ENCODE measurements around the gene HK3. TPM values are rescaled to one million over a fixed set of nuclear protein-coding genes. Genes with fewer than 3 reads are reported as not detected.

The HK3 gene
- total RNA-seq, 1 experiment from 2014 or later = 0.17 TPM

GRCh38 chr5:176868126-176868525 lies 31.0 kb downstream of the HK3 start (continued):
- no peak for TF ChIP-seq ARID4B (CRISPR knock-in tag; IDR thresholded peaks at IDR 0.05; ENCODE audit: borderline replicate concordance)
- no peak for TF ChIP-seq ZNF423 (CRISPR knock-in tag; IDR thresholded peaks at IDR 0.05)
- no peak for TF ChIP-seq MLX (CRISPR knock-in tag; IDR thresholded peaks at IDR 0.05)
- TF ChIP-seq ZNF219 (CRISPR knock-in tag; IDR thresholded peaks at IDR 0.05; ENCODE audit: borderline replicate concordance) = no peak
- TF ChIP-seq PRDM15 (CRISPR knock-in tag; IDR thresholded peaks at IDR 0.05) = no peak
- no peak for TF ChIP-seq FOXJ3 (CRISPR knock-in tag; IDR thresholded peaks at IDR 0.05; ENCODE audit: borderline replicate concordance)
- TF ChIP-seq TP53 (CRISPR knock-in tag; IDR thresholded peaks at IDR 0.05) = no peak
- no peak for TF ChIP-seq FOXP4 (CRISPR knock-in tag; IDR thresholded peaks at IDR 0.05)
- TF ChIP-seq TEAD4 (CRISPR knock-in tag; IDR thresholded peaks at IDR 0.05) = no peak

- ChIA-PET CTCF (interaction anchor here (0.7 to 2.9 kb wide), 11 partner anchors 11 to 245 kb away, joined by 3 to 30 read pairs (median 3); no protein-coding TSS in a partner anchor), POLR2A (no interaction called here)
- peak overlapping the region; percentile 14; the same call in 1 of the 2 replicates for H3K4me3 Mint-ChIP-seq
- no peaks in the 10 kb centered on the region for H3K9me3 Mint-ChIP-seq
- H3K27me3 Mint-ChIP-seq (ENCODE audit: low read depth) = no peaks in the 10 kb centered on the region; the same call in 1 of the 2 replicates
- no peak overlapping the region for H3K27ac Mint-ChIP-seq
- DNase-seq (ENCODE audit: low spot score) (no peak), ATAC-seq (peak; percentile 29)
- no peaks in the 10 kb centered on the region for H3K36me3 Mint-ChIP-seq
- peaks cover 33% of the 10 kb centered on the region for H3K4me1 Mint-ChIP-seq
- TF ChIP-seq ZSCAN18 (CRISPR knock-in tag; IDR thresholded peaks at IDR 0.05) (no peak), HMGA2 (CRISPR knock-in tag; IDR thresholded peaks at IDR 0.05) (no peak), STAT6 (CRISPR knock-in tag; conservative IDR thresholded peaks at IDR 0.05; ENCODE audit: low read depth) (no peak), FOXP4 (CRISPR knock-in tag; IDR thresholded peaks at IDR 0.05) (no peak), ERG (CRISPR knock-in tag; IDR thresholded peaks at IDR 0.05) (no peak)
Measured at GRCh38 chr5:176866707-176867310, 32.3 kb downstream of the HK3 start.

Measured in WTC11 (cell line).